Gastrocnemius medialis (tissue), 4 donors: ENCODE results near the gene ITGB2. TPM values are rescaled to one million over a fixed set of nuclear protein-coding genes. Genes with fewer than 3 reads are reported as not detected.

Experiments used
- ATAC-seq, 2 donors: fragments of 150-250 bp; one replicate each; pipeline ENCODE4 v1.9.1; 2016
- DNase-seq, 2 donors: peaks; one replicate each; pipeline ENCODE4 v3.0.0-alpha.2; 2019
- H3K27ac ChIP-seq, 4 donors: fragments of 200-600 bp; sonication (generic); 1 replicate in 1 of 4; 2 replicates in 3 of 4; pipeline ENCODE4 v1.5.1; 2016 to 2018; ENCODE audit warnings: mild to moderate bottlenecking in 2 of 4, moderate library complexity in 1 of 4
- H3K27me3 ChIP-seq, 3 donors: fragments of 200-600 bp; sonication (generic) in 2 of 3; 1 replicate in 1 of 3; 2 replicates in 2 of 3; pipeline versions ENCODE4 v1.5.1 to v1.6.0; 2016 to 2019; ENCODE audit warnings: mild to moderate bottlenecking in 1 of 3, moderate library complexity in 1 of 3
- H3K36me3 ChIP-seq, 2 donors: fragments of 200-600 bp; sonication (generic) in 1 of 2; one replicate each; pipeline ENCODE4 v1.5.1; 2017 to 2018
- H3K4me1 ChIP-seq, 2 donors: fragments of 200-600 bp; sonication (generic) in 1 of 2; one replicate each; pipeline ENCODE4 v1.5.1; 2016 to 2017; ENCODE audit warnings: mild to moderate bottlenecking in 2 of 2
- H3K4me3 ChIP-seq, 4 donors: fragments of 200-600 bp; sonication (generic) in 3 of 4; 1 replicate in 1 of 4; 2 replicates in 3 of 4; pipeline ENCODE4 v1.5.1; 2016 to 2019; ENCODE audit warnings: mild to moderate bottlenecking in 2 of 4
- H3K9me3 ChIP-seq, 3 donors: fragments of 200-600 bp; sonication (generic) in 2 of 3; 1 replicate in 1 of 3; 2 replicates in 2 of 3; pipeline ENCODE4 v1.5.1; 2016 to 2019
- POLR2A ChIP-seq, 2 donors: fragments of 450-650 bp; IDR thresholded peaks; one replicate each; pipeline ENCODE4 v1.6.1; 2017; ENCODE audit warnings: antibody characterized with exemption in 2 of 2, mild to moderate bottlenecking in 2 of 2, moderate library complexity in 2 of 2
- in situ Hi-C, 4 donors: fragments of 200-750 bp; cut with MboI; loops; one replicate each; pipeline versions ENCODE4 v1.15.0 to v1.8.0; 2017; ENCODE audit warnings: low sequenced_read_pairs in 4 of 4
- intact Hi-C: fragments of 100-400 bp; cut with DNase I; formaldehyde crosslinking; loops from one replicate; pipeline ENCODE4 v1.15.1; 2023; ENCODE audit warnings: low total_unique reads
- total RNA-seq, 4 donors: library from RNA; depleted of rRNA; stranded (reverse); fragments of >200 nt; gene quantifications; one replicate each; pipeline versions ENCODE4 v1.1.0 to v1.2.3, GENCODE V29; 2016
- TF ChIP-seq, protein P1 (sequence below), 5 experiments: fragments of 450-650 bp in 3 of 5; fragments of 200-600 bp in 2 of 5; sonication (generic) in 2 of 5; IDR thresholded peaks in 4 of 5; conservative IDR thresholded peaks in 1 of 5; 1 replicate in 4 of 5; 2 replicates in 1 of 5; pipeline ENCODE4 v1.5.1; 2016 to 2019; ENCODE audit warnings: antibody characterized with exemption in 5 of 5, mild to moderate bottlenecking in 3 of 5, moderate library complexity in 3 of 5

Gene ITGB2
- total RNA-seq, 4 donors from 2014 or later = 10.9 to 41.7 (median 27.4) TPM

DNA sequence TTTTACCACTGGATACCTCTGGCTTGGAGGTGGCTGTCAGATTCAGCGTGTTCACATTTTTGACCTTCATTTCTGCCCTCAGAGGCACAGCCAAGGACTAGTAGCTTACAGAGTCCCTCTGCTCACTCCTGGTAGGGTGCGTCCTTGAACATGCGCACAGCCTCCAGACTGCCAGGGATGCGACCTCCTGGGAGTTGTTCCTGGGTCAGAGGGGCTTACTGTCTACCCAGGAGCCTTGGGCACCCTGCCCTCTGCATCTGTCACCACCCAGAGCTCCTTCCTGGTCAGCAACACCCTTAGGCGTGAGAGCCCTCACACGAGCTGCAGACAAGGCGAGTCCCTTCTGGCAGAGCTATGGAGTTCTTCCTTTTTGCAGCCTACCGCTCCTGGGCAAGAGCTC lies 20.9 kb upstream of the ITGB2 start:
- peaks cover 0 to 23% of the 10 kb centered on the region in 2 donors for H3K36me3 ChIP-seq
- intact Hi-C loops (no loop called here), in situ Hi-C loops (loop anchor here in 1 of 4 donors (25.0 kb wide), 1 partner anchor 346 kb away; the partner anchor contains the start of gene POFUT2)
- H3K4me1 ChIP-seq = peaks cover 31 to 33% of the 10 kb centered on the region in 2 donors
- peak overlapping the region in 3 of 4 donors; percentile 10 to 78 (median 12) for H3K27ac ChIP-seq
- peak in 1 of 2 donors; percentile 13 for DNase-seq
- peak overlapping the region in 1 of 4 donors; percentile 71 for H3K4me3 ChIP-seq
- no peaks in the 10 kb centered on the region for H3K9me3 ChIP-seq
- TF ChIP-seq POLR2A (IDR thresholded peaks at IDR 0.05) = no peak
- TF ChIP-seq, protein P1, sequence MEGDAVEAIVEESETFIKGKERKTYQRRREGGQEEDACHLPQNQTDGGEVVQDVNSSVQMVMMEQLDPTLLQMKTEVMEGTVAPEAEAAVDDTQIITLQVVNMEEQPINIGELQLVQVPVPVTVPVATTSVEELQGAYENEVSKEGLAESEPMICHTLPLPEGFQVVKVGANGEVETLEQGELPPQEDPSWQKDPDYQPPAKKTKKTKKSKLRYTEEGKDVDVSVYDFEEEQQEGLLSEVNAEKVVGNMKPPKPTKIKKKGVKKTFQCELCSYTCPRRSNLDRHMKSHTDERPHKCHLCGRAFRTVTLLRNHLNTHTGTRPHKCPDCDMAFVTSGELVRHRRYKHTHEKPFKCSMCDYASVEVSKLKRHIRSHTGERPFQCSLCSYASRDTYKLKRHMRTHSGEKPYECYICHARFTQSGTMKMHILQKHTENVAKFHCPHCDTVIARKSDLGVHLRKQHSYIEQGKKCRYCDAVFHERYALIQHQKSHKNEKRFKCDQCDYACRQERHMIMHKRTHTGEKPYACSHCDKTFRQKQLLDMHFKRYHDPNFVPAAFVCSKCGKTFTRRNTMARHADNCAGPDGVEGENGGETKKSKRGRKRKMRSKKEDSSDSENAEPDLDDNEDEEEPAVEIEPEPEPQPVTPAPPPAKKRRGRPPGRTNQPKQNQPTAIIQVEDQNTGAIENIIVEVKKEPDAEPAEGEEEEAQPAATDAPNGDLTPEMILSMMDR (IDR thresholded peaks at IDR 0.05 in 4 of 5, conservative IDR thresholded peaks at IDR 0.05 in 1 of 5) = no peak
- no peak for ATAC-seq
- no peaks in the 10 kb centered on the region for H3K27me3 ChIP-seq

DNA sequence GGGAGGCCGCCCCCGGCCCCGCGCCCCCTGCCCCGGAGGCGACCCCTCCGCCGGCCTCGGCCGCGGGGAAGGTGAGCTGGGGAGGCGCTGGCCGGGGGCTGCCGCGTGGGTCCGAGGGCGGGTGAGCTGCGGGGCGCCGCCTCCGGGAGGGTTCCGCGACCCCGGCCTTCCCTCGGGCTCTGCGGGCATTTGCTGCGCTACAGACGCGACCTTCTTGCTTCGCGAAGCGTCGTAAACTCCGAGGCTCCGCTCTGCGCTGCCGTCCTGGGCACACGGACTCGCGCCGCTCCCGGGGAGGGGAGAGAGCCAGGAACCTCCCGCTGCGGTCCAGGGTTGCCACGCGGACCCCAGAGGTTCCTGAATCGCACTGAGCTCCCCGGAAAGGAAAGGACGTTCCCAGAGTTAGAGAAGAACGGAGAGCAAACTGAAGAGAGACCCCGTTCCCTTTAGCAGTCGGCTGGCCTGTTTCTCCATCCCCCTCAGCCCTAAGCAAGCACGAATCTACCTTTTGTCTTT lies 19.5 kb upstream of the ITGB2 start:
- peak; percentile 51 to 69 for ATAC-seq
- in situ Hi-C loops = loop anchor here in 1 of 4 donors (25.0 kb wide), 1 partner anchor 347 kb away; the partner anchor contains the start of gene POFUT2
- TF ChIP-seq, protein P1 (IDR thresholded peaks at IDR 0.05 in 4 of 5, conservative IDR thresholded peaks at IDR 0.05 in 1 of 5) = no peak
- TF ChIP-seq POLR2A (IDR thresholded peaks at IDR 0.05) = peak in 1 of 2 donors; percentile 18
- Histone ChIP-seq H3K27me3 (no peaks in the 10 kb centered on the region), H3K4me3 (peak overlapping the region; percentile 71 to 95 (median 83)), H3K4me1 (peaks cover 26 to 29% of the 10 kb centered on the region in 2 donors), H3K27ac (peak overlapping the region; percentile 78 to 91 (median 84)), H3K9me3 (no peaks in the 10 kb centered on the region), H3K36me3 (peaks cover 0 to 22% of the 10 kb centered on the region in 2 donors)
- intact Hi-C loops = no loop called here
- no peak for DNase-seq

DNA sequence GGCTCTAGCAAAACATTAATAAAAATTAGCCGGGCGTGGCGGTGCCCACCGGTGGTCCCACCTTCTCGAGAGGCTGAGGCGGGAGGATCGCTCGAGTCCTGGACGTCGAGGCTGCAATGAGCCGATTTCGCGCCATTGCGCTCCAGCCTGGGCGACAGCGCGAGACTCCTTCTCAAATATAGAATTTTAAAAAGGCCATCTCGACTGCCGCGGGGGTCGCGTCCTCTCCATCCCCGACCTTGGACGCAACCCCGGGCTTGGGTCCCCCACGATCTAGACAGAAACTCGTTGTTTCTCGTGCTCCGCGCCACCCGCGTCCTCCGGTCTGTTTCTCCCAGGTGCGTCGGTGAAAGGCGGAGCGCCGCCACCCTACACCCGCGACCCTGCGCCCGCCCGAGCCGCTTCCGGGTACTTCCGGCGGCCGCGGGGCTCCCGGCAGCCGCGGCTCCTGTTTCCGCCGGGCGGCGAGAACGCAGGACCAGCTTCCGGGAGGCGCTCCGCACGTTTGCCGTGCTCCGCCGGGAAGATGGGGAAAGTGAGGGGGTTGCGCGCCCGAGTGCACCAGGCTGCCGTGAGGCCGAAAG lies 18.9 kb upstream of the ITGB2 start, which contains the start of gene SLX9:
Gene SLX9, plus strand, starts transcription at position 498 of the 584 bp plus-strand sequence. Its CDS starts 29 bp downstream, at position 527.
- DNase-seq = peak; percentile 61 to 69
- peak; percentile 87 to 90 for ATAC-seq
- peaks cover 0 to 16% of the 10 kb centered on the region in 2 donors for H3K36me3 ChIP-seq
- no peaks in the 10 kb centered on the region for H3K27me3 ChIP-seq
- intact Hi-C loops = loop anchor here (2.0 to 10.0 kb wide), 3 partner anchors 69 to 435 kb away; partner anchors contain the start of gene UBE2G2
- H3K27ac ChIP-seq = peak within 1 kb of the TSS; percentile 78 to 91 (median 84)
- peak within 1 kb of the TSS; percentile 71 to 95 (median 83) for H3K4me3 ChIP-seq
- TF ChIP-seq, protein P1 (IDR thresholded peaks at IDR 0.05 in 4 of 5, conservative IDR thresholded peaks at IDR 0.05 in 1 of 5) = no peak
- peak; percentile 63 to 76 for TF ChIP-seq POLR2A (IDR thresholded peaks at IDR 0.05)
- in situ Hi-C loops = loop anchor here in 2 of 4 donors (10.0 to 25.0 kb wide), 2 partner anchors 145 to 348 kb away; partner anchors contain the start of gene POFUT2 (in 1 of the 2)
- H3K4me1 ChIP-seq = peaks cover 26 to 29% of the 10 kb centered on the region in 2 donors
- H3K9me3 ChIP-seq = no peaks in the 10 kb centered on the region

DNA sequence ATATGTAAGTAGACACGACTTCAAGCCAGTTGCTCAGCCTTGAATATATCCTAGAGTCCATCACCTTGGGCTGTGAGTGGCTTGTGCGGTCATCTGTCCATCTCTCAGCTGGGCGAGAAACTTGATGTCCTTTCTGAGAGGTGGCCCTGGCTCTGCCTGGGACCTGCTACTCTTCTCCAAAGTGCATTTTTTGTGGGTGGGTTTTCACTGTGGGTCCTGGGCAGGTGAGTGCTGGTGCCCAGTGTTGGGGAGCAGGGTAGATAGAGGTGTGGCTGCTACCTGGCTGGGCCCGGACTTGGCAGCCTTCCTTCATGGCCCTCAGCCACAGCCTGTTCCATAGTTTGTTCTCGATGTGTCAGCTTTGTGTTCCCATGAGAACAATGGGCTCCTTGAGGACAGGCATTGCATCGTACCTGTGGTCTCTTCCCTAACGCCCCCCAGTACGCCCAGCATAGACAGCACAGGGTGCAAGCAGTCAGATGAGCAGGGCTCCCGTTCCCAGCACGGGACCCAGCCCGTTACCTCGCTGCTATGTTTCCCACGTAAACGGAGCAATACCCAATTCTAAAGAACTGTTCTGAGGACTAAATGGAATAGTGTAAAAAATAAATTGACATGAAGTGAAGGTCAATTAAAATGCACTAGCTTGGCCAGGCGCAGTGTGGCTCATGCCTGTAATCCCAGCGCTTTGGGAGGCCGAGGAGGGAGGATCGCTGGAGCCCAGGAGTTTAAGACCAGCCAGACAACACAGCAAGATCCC lies 18.3 kb upstream of the ITGB2 start:
- DNase-seq = no peak
- TF ChIP-seq, protein P1 (IDR thresholded peaks at IDR 0.05 in 4 of 5, conservative IDR thresholded peaks at IDR 0.05 in 1 of 5) = no peak
- no peak for TF ChIP-seq POLR2A (IDR thresholded peaks at IDR 0.05)
- ATAC-seq = no peak
- Histone ChIP-seq H3K36me3 (peaks cover 0 to 9% of the 10 kb centered on the region in 2 donors), H3K27me3 (peaks cover 0 to 2% (median 1%) of the 10 kb centered on the region in 3 donors), H3K27ac (peak overlapping the region; percentile 78 to 91 (median 84)), H3K4me1 (peaks cover 26 to 29% of the 10 kb centered on the region in 2 donors), H3K9me3 (no peaks in the 10 kb centered on the region), H3K4me3 (peak overlapping the region; percentile 71 to 95 (median 83))
- intact Hi-C loops (loop anchor here (2.0 to 10.0 kb wide), 3 partner anchors 68 to 434 kb away; partner anchors contain the start of gene UBE2G2), in situ Hi-C loops (loop anchor here in 2 of 4 donors (10.0 to 25.0 kb wide), 2 partner anchors 144 to 348 kb away; partner anchors contain the start of gene POFUT2 (in 1 of the 2))
